Embryonic facial prominence (tissue), 1 donor: ENCODE data around the gene ZBTB20.

Experiments used
- DNase-seq: peaks from one replicate; pipeline ENCODE4 v3.0.0-alpha.2; 2016; ENCODE audit errors: extremely low spot score

Gene ZBTB20

GRCh38 chr3:114480442-114480841, 666.6 kb downstream of the ZBTB20 start:
- DNase-seq, result no peak

DNA sequence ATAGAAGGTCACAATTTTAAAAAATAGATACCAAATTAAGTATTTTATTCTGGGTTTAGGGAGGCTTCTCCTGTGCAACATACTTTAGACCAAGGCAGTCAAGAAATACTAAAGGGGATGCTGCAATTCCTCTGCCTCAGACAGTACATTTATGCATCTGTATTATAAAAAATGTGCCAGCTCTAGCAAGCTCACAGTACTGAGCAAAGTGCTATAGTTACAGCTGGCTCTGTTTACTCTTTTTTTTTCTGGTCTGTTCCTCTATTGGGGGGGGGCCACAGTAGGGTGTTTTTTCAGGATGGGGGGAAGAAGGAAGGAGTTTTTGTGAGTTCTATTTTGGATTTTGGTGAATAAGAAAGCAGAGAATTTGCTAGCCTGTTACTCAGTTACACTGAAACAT, 668.3 kb downstream of the ZBTB20 start:
- no peak for DNase-seq

DNA sequence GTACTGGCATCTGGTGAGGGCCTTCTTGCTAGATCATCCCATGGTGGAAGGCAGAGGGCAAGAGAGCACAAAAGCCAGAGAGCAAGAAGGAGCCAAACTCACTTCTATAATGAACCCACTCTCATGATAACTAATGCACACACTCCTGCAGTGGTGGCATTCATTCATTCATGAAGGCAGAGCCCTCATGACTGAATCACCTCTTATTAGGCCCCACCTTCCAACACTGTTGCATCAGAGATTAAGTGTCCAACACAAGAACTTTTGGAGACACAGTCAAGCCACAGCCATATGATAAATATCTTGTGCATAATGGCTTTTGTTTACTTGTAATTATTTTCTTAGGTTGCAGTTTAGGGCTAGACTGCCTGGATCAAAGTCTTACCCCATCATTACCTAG, 670.6 kb downstream of the ZBTB20 start:
- no peak for DNase-seq

DNA sequence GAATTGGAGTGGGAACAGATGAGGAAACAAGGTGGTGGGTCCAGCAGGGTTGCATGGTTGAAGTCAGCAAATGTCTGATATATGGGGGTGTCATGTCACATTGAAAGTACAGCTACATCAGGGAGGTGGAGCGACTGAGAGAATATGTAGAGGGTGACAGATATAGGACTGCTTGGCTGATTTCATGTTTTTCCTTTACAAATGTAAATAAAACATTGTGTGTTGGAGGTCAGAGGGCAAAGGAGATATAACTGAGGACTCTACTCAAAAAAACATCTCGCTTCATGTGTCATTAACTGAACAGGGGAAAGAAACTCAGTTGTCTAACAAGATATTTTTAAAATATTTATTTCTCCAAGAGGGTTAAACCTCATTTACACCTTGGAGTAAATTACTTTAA, 675.6 kb downstream of the ZBTB20 start:
- no peak for DNase-seq

- no peak for DNase-seq
These were observed 678.0 kb downstream of the ZBTB20 start for GRCh38 chr3:114469070-114469469.

GRCh38 chr3:114466816-114467215, 680.3 kb downstream of the ZBTB20 start:
- no peak for DNase-seq

DNA sequence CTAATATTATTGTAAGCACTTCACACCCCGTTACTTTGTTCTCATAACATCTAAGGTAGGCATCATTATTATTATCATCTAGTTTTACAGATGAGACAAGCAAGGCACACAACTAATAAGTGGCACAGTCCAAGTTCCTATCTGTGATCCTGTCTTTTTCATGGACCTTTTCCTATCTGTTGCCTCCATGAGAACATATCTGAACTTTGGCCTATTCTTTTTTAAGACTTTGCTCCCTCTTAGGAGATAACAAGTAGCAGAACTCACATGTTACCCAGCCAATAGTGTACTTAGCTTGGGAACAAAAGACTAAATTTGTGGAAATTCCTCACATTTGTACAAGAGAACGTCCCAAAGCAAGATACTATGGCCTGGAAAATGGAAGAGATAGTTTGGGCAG, 680.8 kb downstream of the ZBTB20 start:
- no peak for DNase-seq

- DNase-seq, result no peak
These were observed 682.5 kb downstream of the ZBTB20 start for GRCh38 chr3:114464548-114464947.

DNA sequence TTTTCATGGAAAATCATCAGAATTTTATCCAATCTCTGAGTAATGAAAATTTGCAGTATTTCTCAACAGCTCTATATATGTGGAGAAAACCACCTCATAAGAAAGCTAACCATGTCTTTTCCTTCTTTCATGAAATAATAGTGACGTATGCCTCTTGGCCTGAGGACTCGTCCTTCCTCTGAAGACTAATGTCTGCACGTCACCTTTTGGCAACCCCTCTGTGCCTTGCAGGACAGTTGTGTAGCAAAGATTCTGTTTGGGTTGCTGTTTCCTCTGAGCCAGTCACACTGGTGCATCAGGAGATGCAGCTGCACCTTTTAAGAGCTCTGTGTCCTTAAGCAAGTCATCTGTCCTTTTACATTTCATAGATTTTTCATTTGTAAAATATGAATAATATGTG, 684.3 kb downstream of the ZBTB20 start:
- DNase-seq, result no peak

GRCh38 chr3:114460459-114460858, 686.6 kb downstream of the ZBTB20 start:
- no peak for DNase-seq

GRCh38 chr3:114456742-114457141, 690.3 kb downstream of the ZBTB20 start:
- DNase-seq, result no peak

DNA sequence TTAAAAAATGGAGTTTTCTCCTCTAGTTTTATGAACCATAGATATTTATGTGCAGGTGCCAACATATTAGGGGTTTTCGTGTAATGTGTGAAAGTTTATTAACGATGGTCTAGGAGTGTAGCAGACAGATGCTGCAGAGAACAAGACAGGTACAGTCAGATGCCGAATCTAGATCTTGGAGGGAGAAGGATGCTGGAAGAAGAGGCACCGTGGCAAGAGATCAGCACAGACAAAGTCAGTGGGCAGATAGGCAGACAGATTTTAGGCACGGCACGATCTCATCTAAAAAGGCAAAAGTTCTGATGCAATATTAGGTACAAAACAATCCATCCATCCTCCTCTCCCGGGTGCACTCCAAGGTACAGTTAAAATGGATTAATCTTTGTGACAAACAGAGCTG, 691.7 kb downstream of the ZBTB20 start:
- DNase-seq, result no peak

- DNase-seq, result no peak
These were observed 692.4 kb downstream of the ZBTB20 start for GRCh38 chr3:114454551-114455251.

GRCh38 chr3:114453361-114453780, 693.7 kb downstream of the ZBTB20 start:
- no peak for DNase-seq

DNA sequence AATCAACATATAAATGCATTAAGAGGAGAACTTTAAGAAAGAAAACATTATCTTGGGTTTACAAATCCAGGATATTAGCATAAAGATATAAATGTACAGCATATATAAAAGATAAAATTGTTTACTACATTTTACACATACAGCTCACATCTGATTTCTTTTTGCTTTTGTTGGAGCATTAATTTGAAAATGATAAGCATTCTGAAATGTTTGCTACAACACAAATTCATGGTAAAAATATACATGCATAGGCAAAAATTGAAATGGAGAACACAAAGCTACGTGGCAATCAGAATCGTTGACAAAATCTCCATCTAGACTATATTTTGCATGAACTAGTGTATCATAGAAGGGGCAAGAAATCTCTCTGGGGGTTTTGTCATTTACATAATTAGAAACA, 694.2 kb downstream of the ZBTB20 start:
- no peak for DNase-seq

GRCh38 chr3:114452256-114452655, 694.8 kb downstream of the ZBTB20 start:
- no peak for DNase-seq

- DNase-seq, result no peak
These were observed 695.5 kb downstream of the ZBTB20 start for GRCh38 chr3:114451561-114452018.

GRCh38 chr3:114451051-114451451, 696.0 kb downstream of the ZBTB20 start:
- DNase-seq, result no peak

DNA sequence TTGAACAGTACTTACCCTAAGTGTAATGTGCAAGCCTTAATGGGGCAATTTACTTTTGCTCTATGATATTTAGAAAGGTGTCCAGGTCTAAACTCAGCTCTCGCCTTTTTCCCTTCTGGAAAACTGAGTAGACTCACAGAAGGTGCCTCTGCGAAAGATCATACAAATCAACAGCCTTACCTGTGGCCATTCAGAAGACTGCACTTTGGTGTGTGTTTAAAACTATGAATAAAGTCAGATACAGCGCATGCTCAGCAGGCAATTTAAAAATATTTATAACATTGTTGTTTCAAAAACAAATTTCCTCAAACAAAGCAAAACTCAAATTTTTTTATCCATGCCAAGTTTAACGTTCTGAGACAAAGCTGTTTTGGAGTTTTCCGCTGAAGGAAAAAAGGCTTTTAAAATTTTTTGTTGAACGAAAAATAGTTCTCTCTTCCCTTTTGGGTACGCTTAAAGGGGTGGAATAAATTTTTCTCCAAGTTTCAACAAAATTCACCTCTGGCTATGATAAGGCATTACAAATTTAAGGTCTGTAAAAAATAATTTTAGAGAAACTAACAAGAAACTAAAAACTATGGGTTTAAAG, 697.0 kb downstream of the ZBTB20 start:
- DNase-seq, result no peak

GRCh38 chr3:114449271-114450007, 697.6 kb downstream of the ZBTB20 start:
- no peak for DNase-seq

- no peak for DNase-seq
These were observed 699.1 kb downstream of the ZBTB20 start for GRCh38 chr3:114447950-114448479.

GRCh38 chr3:114447545-114447944, 699.5 kb downstream of the ZBTB20 start:
- DNase-seq, result no peak

DNA sequence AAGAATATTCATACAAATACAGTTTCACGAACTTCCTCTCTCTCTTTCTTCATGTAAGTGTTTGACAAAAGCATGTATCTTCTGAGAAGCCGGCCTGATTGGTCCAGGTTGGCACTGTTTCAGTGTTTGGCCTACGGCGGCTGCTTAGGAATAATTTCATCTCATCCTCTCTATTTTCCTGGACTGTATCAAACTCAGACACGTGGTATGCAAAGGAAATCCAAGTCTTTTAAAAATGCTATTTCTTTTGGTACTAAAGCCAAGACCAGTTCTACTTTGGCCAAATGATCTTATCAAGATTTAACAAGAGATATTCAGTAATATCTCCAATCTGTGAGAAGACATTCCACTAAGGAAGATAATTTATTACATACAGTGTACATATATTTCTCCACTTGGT, 700.5 kb downstream of the ZBTB20 start:
- DNase-seq, result no peak
